Heart left ventricle (tissue), 13 donors: Measurements from ENCODE around the gene SLC25A11.

Source experiments
- POLR2A ChIP-seq, 2 donors: fragments of 450-650 bp; IDR thresholded peaks; one replicate each; pipeline ENCODE4 v1.6.1; 2017; ENCODE audit warnings: antibody characterized with exemption in 2 of 2, mild to moderate bottlenecking in 2 of 2, moderate library complexity in 2 of 2
- TF ChIP-seq, protein P1 (sequence below), 12 donors: fragments of 200-600 bp; sonication (generic) in 4 of 12; IDR thresholded peaks; one replicate each; pipeline versions ENCODE4 v1.5.0 to v1.8.0; 2018 to 2022; ENCODE audit warnings: antibody characterized with exemption in 12 of 12, mild to moderate bottlenecking in 5 of 12
- donor health status: ischemic (EF 13 %, LVEDD 7.1; RV severe dilation, severe dysfunction).
- donor health status: DM: no; HTN: yes; CAD: no.
- donor health status: DM: no; HTN: no; CAD: no.
- donor health status: ischemic (EF 25% LVEDD 6.9; RV normal size, moderate dysfunction).
- donor health status: ischemic (EF 25% LVEDD 5.7; RV mildly dilated, moderate dysfunction).
- donor health status: ischemic (EF 35%, LVEDD 5.7; RV mildly dilated, moderate dysfunction).
- donor health status: nonischemic (EF 11% LVEDD 7.7; RV severe dilation, severe dysfunction).
- donor health status: DM: yes; HTN: yes; CAD: no.
- donor health status: PGD.
- donor health status: ischemic (EF 29% LVEDD 5.4; RV normal size, mild dysfunction).
- donor health status: nonischemic (EF 23%, LVEDD 6.1; RV moderate dilation, normal function).

DNA sequence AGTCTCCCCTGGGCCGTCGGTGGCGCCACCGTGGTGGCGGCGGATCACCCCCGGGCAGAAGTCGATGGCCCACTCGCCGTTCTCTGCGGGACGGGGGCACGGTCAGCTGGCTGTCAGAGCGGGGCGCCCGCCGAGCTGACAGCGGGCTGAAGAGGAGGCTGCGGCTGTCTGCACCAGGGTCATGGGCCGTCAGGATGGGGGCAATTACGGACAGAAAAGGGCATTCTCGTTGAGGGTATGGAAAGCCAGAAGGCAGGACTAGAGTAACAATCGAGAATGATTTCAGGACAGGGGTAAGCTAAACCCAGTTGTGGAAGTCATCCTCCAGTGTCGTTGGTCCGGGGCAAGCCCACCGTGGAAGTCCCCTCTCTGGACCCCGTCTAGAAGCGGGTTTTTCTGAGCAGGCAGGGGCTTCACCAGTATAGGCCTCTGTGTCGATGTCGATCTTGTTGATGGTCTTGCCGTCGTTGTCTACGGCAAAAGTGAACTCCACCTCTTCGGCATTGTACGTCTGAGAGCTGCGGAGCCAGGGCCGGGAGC lies 38.7 kb downstream of the SLC25A11 start:
- TF ChIP-seq, protein P1, sequence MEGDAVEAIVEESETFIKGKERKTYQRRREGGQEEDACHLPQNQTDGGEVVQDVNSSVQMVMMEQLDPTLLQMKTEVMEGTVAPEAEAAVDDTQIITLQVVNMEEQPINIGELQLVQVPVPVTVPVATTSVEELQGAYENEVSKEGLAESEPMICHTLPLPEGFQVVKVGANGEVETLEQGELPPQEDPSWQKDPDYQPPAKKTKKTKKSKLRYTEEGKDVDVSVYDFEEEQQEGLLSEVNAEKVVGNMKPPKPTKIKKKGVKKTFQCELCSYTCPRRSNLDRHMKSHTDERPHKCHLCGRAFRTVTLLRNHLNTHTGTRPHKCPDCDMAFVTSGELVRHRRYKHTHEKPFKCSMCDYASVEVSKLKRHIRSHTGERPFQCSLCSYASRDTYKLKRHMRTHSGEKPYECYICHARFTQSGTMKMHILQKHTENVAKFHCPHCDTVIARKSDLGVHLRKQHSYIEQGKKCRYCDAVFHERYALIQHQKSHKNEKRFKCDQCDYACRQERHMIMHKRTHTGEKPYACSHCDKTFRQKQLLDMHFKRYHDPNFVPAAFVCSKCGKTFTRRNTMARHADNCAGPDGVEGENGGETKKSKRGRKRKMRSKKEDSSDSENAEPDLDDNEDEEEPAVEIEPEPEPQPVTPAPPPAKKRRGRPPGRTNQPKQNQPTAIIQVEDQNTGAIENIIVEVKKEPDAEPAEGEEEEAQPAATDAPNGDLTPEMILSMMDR (IDR thresholded peaks at IDR 0.05): no peak
- no peak for TF ChIP-seq POLR2A (IDR thresholded peaks at IDR 0.05)
